Activated gamma-delta T cell treated with Interleukin-2 at 50 U/mL for 16 hours (primary cell): ENCODE results near the gene MAPK8IP2.
A peak's percentile ranks its signal among the peaks of the same experiment; 100 is the strongest.
"Not testable (repeated sequence)": the region's sequence is repeated elsewhere in the genome, so short reads cannot be mapped to it uniquely, and the experiment has no call there.

Experiments
- DNase-seq: peaks from one replicate; pipeline ENCODE4 v3.0.0-alpha.2; 2020

The MAPK8IP2 gene

DNA sequence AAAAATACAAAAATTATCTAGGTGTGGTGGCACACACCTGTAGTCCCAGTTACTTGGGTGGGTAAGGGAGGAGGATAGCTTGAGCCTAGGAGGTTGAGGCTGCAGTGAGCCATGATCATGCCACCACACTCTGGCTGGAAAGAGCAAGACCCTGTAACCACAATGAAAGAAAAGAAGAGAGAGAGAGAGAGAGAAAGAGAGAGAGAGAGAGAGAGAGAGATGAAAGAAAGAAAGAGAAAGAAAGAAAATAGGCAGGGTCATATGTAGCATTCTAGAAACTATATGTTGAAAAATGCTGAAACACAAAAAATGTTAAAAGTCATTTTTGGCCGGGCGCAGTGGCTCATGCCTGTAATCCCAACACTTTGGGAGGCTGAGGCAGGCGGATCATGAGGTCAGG is 13.7 kb downstream of the MAPK8IP2 start:
- DNase-seq: not testable (repeated sequence)

- peak; percentile 92 for DNase-seq
Measured at GRCh38 chr22:50620593-50621355, 20.2 kb downstream of the MAPK8IP2 start.

DNA sequence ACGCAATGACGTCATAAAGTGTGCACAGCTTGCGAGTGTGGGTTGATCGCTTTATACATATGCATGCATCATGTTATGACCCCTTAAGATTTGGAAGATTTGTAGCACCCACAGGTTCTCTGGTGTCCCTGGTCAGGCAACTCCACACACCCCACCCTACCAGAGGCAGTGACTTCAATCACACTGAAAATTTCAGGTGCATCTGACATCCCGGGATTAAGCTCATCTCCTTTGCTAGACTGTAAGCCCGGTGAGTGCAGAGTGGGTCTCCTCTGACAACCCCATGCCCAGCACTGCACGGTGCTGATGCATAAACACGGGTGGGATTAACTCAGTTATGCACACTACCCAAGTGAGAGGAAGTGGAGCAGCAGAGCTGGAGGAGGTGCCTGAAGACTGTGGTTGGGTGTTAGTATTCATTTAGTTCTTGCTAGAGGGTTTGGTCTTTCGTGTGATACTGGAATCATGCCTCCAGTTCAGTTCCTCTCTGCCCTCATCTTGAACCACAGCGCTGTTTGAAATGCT is 20.8 kb downstream of the MAPK8IP2 start:
- peak; percentile 49 for DNase-seq

- no peak for DNase-seq
Measured at GRCh38 chr22:50621948-50622722, 21.5 kb downstream of the MAPK8IP2 start.

DNA sequence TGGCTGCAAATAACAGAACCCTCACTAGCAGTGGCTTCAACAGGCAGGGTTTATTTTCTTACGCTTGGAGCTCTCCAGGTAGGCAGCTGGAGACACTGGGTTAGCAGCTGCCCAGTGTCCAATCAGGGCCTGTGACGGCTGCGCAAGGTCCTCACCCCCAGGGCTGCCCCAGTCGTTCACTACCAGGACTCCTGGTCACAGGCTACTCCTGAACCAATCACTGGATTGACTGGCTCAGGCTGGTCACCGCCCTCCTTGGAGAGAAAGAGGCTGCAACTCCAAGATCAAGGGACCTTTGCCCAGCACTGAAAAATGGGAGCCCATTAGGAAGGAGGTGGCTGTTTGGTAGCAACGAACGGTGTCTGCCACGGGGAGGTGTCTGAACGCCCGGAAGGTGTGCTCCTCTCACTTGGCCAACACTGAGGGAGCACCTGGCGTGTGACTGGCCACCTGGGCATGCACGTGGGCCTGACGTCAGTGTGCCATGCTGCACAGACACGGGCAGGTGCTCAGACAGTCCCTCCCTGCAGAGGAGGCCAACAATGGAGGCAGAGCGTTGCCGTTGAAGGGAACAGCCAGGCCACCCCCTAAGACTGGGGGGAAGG is 22.2 kb downstream of the MAPK8IP2 start:
- no peak for DNase-seq

GRCh38 chr22:50624347-50625130 is 23.9 kb downstream of the MAPK8IP2 start:
- DNase-seq: no peak

DNA sequence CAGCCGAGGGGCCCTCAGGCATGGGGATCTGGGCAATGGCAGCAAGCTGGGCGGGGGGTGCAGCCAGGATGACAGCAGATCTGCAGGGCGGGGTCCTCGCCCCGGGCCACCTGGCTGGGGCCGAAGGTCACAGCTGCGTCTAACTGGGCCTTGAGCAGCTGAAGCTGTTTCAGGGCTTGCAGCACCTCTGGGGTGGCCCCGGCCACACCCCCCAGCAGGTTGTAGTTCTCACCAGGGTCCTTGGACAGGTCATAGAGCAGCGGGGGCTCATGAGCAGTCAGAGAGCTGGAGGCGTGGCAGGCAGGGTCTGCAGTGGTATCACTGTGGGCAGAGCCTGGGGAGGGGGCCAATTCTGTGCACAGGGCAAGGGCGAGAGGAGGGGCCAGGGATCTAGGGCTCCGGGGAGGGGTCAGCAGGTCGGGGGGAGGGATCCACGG is 24.6 kb downstream of the MAPK8IP2 start:
- DNase-seq: no peak

DNA sequence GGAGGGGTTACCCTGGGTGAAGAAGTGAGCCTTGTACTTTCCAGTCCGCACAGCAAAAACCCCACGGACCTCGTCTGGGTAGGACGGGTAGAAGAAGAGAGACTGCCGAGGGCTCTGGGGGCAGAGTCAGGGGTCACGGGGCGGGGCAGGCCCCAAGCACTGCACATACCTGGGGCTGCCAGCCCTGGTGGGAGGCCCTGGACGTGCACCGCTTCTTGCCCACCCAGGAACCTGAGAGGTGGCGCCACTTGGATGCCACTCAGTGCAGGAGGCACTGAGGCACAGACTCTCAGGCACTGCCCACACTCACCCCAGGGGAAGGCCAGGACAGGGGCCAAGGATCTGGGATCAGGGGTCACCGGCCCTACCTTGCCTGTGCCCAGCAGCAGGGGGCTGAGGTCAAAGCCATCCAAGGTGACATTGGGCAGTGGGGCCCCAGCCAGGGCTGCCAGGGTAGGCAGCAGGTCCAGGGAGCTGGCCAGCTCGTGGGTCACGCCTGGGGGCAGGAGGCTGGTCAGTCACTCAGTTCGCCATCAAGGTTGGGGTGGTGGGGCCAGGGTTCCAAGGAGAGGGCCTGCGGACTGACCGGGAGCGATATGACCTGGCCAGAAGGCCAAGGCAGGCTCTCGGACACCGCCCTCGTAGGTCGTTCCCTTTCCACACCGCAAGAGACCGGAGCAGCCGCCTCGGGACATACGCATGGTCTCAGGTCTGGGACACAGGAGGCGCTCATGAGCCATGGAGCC is 25.1 kb downstream of the MAPK8IP2 start:
- DNase-seq: no peak

GRCh38 chr22:50626314-50626849 is 25.8 kb downstream of the MAPK8IP2 start:
- no peak for DNase-seq

DNA sequence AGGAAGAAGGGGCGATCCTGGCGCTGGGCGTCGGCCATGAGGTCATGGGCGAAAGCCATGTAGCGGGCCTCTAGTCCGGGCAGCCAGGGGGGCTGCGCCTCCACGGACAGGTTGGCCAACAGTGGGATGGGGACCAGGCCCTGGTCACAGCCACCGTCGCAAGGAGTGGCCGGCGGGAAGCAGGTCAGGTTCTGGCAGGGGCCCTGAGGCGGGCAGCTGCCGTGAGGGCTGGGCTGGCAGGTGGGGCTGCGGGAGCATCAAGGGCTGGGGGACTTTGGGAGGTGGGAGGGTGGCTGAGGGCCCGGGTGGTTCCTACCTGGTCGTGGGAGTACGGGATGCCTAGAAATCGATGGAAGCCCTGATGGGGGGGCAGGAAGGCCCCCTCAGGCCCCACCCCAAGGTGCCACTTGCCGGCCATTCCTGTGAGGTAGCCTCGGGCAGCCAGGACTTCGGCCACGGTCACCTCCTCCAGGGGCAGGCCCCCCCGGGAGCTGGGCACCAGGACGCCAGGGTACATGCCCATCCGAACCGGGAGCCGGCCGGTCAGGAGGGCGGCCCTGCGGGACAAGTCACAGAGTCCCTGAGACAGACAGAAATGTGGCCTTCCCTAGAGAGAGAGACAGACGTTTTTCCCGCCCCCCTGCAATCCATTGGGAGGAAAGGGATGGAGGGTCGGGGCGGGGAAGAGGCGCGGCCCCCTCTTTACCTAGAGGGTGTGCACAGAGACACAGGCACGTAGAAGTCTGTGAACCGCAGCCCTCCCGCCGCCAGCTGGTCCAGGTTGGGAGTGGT is 26.5 kb downstream of the MAPK8IP2 start:
- no peak for DNase-seq

DNA sequence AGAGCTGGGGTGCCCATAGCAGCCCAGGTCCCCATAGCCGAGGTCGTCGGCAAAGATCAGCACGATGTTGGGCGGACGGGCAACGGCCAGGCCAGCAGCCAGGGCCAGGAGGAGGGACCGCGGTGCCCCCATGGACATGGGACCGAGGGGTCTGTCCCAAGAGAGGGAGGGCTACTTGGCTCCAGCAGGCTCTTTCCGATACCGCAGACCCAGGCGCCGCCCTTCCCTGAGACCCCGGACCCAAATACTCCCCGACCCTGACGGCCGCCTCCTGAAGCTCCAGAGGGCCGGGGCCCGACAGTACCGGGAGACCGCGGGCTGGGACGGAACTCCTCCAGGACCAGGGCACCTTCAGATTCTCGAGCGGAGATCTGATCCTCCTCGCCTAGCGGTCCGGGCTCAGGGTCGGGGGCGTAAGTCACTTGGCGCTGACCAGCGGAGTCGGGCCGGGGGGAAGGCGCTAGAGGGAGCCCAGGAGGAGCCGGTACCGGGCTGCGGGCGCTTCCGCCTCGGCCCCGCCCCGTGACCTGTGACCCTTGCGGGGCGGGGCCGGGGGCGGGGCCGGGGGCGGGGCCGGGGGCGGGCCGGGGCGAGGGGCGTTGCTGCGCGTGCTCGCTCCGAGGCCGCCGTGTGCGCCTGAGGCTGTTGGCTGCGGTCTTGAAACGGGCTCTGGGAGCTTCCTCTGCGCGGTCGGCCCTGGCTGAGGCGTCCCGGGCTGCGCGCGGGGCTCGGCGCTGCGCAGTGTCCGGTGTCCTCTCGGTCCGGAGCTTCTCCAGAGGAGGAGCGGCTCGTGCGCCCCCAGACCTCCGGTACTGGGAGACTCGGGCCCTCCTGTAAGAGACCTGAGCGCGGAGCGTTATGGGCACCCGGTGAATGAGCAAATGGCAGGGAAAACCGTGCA is 27.3 kb downstream of the MAPK8IP2 start, which contains the start of gene ARSA:
ARSA (minus strand) TSS at position 511 of the 901 bp plus-strand sequence; CDS start at position 138, 373 bp downstream.
- DNase-seq: peak; percentile 68

GRCh38 chr22:50628543-50629134 is 28.0 kb downstream of the MAPK8IP2 start:
- peak; percentile 42 for DNase-seq

GRCh38 chr22:50630376-50630775 is 29.8 kb downstream of the MAPK8IP2 start:
- no peak for DNase-seq

GRCh38 chr22:50633086-50633485 is 32.5 kb downstream of the MAPK8IP2 start:
- DNase-seq: no peak

DNA sequence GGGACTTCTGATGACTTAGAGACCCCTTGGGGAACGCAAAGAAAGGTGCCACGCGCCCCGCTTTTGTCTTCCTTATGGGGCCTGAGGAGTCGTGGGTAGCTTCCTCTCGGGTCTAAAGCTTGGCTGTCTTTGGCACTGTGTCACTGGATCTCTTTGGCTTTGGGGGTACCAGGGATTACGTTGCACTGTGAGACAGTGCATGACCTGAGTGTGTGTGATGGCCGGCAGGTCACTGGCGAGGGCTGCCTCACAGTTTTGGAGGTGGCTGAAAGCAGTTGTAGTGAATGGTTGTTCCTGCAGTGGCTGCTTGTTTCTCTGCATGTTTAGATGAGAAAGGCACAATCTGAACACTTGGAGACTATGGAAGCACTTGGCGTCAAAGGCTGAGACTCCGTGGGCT is 33.2 kb downstream of the MAPK8IP2 start:
- no peak for DNase-seq

- no peak for DNase-seq
Measured at GRCh38 chr22:50635591-50635990, 35.0 kb downstream of the MAPK8IP2 start.

DNA sequence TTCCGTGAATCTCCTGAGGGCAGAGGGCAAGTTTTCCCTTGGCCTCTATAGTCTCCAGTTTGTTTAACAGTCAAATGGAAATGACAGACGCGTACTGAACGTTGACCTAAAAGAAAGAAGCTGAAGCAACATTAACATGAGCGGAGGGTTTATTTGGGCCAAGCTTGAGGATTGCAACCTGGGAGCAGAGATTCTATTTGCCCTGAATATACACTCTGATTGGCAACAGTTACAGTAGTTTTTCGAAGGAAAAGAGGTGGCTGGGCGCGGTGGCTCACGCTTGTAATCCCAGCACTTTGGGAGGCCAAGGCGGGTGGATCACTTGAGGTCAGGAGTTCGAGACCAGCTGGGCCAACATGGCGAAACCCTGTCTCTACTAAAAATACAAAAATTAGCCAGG is 39.7 kb downstream of the MAPK8IP2 start:
- DNase-seq: not testable (repeated sequence)

DNA sequence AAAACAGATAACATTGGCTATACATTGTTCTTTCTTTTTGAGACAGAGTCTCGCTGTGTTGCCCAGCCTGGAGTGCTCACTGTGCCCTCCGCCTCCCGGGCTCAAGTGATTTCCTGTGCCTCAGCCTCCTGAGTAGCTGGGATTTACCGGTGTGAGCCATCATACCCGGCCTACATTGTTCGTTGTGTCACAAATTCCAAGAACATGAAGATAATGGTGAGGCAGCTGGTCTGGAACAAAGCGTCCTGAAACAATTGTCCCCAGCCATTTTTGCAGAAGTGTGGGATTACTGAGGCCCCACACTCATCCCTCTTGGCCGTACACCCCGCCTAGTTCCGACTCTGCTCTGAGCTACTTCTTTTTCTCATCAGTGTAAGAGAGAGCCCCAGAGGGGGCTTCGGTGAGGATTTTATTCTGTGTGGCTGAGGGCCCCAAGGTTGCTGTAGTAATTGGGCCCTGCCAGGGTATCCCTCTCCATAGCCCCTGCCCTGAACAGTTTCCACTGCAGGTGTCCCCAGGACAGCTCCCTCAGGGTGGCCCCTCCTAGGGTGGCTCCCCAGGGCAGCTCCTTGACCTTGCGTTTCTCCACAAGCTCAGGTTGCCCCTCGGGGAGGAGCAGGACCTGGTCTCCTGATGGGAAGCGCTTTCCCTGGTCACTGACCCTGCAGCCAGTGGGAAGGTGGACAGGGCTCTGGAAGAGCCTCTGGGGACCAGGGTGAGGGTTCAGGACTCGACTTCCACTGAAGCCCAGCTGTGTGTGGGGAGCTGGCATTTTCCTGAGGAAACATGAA is 40.5 kb downstream of the MAPK8IP2 start:
- DNase-seq: no peak
